Mesothelial cell of epicardium (in vitro differentiated cells): Measurements from ENCODE around the gene TPST1. TPM values are rescaled to one million over a fixed set of nuclear protein-coding genes. Genes with fewer than 3 reads are reported as not detected.

ENCODE experiments used
- DNase-seq, 2 experiments: peaks; one replicate each; pipeline ENCODE4 v3.0.0; 2021; ENCODE audit warnings: low spot score in 2 of 2; ENCODE audit not compliant: unreplicated experiment in 2 of 2
- H3K27ac Mint-ChIP-seq: 2 replicates; pipeline ENCODE4 v1.8.0; 2021; ENCODE audit warnings: mixed read lengths
- H3K27me3 Mint-ChIP-seq: 2 replicates; pipeline ENCODE4 v1.8.0; 2021; ENCODE audit warnings: low read depth, mixed read lengths
- H3K36me3 Mint-ChIP-seq: 2 replicates; pipeline ENCODE4 v1.8.0; 2021; ENCODE audit warnings: mixed read lengths
- H3K4me1 Mint-ChIP-seq: 2 replicates; pipeline ENCODE4 v1.8.0; 2021; ENCODE audit warnings: mixed read lengths
- H3K4me3 Mint-ChIP-seq: 2 replicates; pipeline ENCODE4 v1.8.0; 2021; ENCODE audit warnings: mild to moderate bottlenecking, moderate library complexity, mixed read lengths
- H3K9me3 Mint-ChIP-seq: 2 replicates; pipeline ENCODE4 v1.8.0; 2021; ENCODE audit warnings: mixed read lengths
- total RNA-seq: library from RNA; stranded (reverse); gene quantifications from 3 replicates; pipeline ENCODE4 v1.2.1, GENCODE V29; 2021
- TF ChIP-seq, protein P1 (sequence below): fragments of 200-600 bp; sonication (generic); IDR thresholded peaks from one replicate; pipeline ENCODE4 v1.5.0; 2021; ENCODE audit warnings: antibody characterized with exemption; ENCODE audit not compliant: unreplicated experiment

Gene TPST1
- total RNA-seq, 1 donor from 2014 or later = 37.7 TPM

DNA sequence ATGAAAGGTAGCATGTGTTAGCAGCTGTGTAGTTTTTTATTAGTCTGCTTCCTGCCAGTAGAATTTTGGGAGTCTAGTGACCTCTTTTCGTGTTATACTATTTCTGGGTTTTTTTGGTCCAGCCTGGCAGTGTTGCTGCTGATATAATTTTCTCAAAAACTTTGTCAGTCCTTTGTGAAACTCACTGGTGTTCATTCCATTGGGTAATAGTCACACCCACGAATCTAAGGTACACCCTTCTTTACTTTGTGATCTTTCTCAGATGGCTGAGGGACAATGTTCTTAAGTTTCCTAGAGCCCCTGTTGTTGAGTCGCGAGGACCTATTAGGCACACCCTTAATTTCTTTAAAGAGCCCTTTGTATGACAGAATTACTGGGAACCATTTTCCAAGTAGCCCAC, 52.3 kb downstream of the TPST1 start:
- DNase-seq = no peak
- no peaks in the 10 kb centered on the region for H3K27me3 Mint-ChIP-seq
- H3K27ac Mint-ChIP-seq = no peak overlapping the region
- H3K36me3 Mint-ChIP-seq = peaks cover 2% of the 10 kb centered on the region
- TF ChIP-seq, protein P1, sequence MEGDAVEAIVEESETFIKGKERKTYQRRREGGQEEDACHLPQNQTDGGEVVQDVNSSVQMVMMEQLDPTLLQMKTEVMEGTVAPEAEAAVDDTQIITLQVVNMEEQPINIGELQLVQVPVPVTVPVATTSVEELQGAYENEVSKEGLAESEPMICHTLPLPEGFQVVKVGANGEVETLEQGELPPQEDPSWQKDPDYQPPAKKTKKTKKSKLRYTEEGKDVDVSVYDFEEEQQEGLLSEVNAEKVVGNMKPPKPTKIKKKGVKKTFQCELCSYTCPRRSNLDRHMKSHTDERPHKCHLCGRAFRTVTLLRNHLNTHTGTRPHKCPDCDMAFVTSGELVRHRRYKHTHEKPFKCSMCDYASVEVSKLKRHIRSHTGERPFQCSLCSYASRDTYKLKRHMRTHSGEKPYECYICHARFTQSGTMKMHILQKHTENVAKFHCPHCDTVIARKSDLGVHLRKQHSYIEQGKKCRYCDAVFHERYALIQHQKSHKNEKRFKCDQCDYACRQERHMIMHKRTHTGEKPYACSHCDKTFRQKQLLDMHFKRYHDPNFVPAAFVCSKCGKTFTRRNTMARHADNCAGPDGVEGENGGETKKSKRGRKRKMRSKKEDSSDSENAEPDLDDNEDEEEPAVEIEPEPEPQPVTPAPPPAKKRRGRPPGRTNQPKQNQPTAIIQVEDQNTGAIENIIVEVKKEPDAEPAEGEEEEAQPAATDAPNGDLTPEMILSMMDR = no peak
- H3K9me3 Mint-ChIP-seq = no peaks in the 10 kb centered on the region
- no peaks in the 10 kb centered on the region for H3K4me1 Mint-ChIP-seq
- H3K4me3 Mint-ChIP-seq = no peak overlapping the region

DNA sequence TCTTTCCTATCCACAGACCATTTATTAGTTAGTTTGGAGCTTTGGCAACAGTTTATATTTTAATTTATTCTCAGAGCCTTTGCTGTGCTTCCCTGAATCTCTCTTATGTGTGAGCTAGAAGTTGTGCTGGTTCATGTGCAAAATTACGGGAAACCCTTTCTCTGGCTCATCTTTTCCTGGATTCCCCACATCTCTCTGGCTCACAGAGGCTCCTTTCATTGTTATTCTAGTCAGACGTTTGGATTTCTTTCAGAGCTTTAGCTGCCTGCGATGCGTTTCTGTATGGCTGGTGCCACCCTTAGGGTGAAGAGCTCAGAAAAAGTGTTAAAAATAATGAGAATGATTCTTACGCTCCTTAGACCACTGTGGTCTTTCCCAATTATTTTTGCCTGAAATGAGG, 53.3 kb downstream of the TPST1 start:
- Mint-ChIP-seq H3K27ac (no peak overlapping the region), H3K9me3 (peaks cover 3% of the 10 kb centered on the region), H3K4me1 (no peaks in the 10 kb centered on the region), H3K4me3 (no peak overlapping the region), H3K36me3 (peaks cover 4% of the 10 kb centered on the region), H3K27me3 (no peaks in the 10 kb centered on the region)
- no peak for DNase-seq
- TF ChIP-seq, protein P1 = no peak

DNA sequence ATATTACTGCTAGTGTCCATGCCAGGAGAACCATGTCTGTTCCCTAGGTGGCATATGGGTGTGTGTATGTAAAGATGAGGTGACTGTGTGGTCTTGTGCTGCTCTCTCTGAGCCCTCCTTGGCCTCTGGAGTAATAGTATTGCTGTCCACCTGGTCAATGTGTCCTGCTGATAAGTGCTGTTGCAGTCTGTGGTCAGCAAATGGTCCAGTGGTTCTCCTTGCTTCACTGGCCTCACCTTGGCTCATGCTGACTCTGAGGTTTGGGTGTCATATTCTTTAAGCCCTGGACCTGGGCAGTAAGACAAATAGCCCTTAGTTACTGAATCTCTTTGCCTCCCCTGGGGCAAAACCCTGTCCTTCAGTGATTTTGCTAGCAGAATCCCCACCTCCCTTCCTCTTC, 56.8 kb downstream of the TPST1 start:
- Mint-ChIP-seq H3K4me1 (no peaks in the 10 kb centered on the region), H3K27me3 (no peaks in the 10 kb centered on the region), H3K27ac (no peak overlapping the region), H3K9me3 (peaks cover 33% of the 10 kb centered on the region), H3K4me3 (no peak overlapping the region), H3K36me3 (peaks cover 31% of the 10 kb centered on the region)
- no peak for DNase-seq
- TF ChIP-seq, protein P1 = no peak

DNA sequence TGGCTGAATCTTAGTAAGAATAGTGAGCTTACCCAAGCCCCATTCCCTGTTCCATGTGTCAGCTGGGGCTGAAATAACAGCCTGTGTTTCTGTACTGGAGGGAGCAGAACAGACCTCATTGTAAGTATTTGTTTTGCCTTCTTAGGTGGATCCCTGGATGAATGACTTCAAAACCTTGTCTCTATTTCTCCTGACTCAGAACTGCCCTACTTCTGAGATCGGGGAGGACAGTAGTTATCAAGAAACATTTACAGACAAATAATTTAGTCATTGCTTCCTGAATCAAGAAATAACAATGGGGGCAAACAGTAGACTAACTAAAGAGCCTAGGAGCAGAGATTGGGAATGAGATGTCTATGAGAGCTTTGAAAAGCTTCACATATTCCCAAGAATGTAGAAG, 58.8 kb downstream of the TPST1 start:
- H3K36me3 Mint-ChIP-seq = peaks cover 37% of the 10 kb centered on the region
- H3K4me1 Mint-ChIP-seq = no peaks in the 10 kb centered on the region
- TF ChIP-seq, protein P1 = no peak

DNA sequence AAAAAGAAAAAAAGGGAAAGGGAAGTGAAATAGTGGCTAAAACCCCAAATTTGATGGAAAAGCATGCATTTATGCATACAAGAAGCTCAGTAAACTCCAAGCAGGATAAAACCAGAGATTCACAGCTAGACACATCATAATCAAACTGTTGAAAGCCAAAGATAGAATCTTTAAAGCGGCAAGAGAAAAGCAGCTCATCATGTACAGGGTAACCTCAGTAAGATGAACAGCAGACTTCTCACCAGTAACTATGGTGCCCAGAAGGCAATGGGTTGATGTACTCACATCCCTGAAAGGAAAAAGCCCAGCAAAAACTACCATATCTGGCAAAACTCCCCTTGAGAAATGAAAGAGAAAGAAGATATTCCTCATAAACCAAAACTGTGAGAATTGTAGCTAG, 60.4 kb downstream of the TPST1 start:
- TF ChIP-seq, protein P1 = no peak
- H3K27me3 Mint-ChIP-seq = no peaks in the 10 kb centered on the region
- H3K4me1 Mint-ChIP-seq = no peaks in the 10 kb centered on the region

More for the DNA sequence above, 58.8 kb downstream of the TPST1 start:
- Mint-ChIP-seq H3K27me3 (no peaks in the 10 kb centered on the region), H3K4me3 (no peak overlapping the region), H3K27ac (no peak overlapping the region), H3K9me3 (peaks cover 43% of the 10 kb centered on the region)
- no peak for DNase-seq

DNA sequence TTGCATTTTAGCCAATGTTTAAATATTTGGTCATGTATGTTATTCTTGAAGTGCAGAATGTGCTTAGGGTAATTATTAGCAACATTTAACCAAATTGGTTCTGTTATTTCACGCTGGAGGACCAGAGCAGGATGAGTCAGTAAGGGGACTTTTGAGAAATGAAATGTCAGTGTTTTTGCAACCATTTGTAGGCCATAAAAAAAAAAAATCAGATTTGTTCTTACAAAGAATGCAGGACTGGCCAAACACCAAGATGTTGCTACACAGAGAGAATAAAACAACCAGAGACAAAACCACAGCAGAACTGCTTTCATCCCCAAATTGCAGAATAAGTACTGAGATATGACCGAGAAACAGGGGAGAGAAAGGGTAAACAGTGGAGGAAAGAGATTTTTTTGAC, 62.1 kb downstream of the TPST1 start:
- Mint-ChIP-seq H3K27ac (no peak overlapping the region), H3K27me3 (no peaks in the 10 kb centered on the region), H3K4me1 (no peaks in the 10 kb centered on the region), H3K36me3 (peaks cover 42% of the 10 kb centered on the region), H3K4me3 (no peak overlapping the region), H3K9me3 (peaks cover 48% of the 10 kb centered on the region)
- DNase-seq = no peak
- TF ChIP-seq, protein P1 = no peak

More for the DNA sequence above, 60.4 kb downstream of the TPST1 start:
- Mint-ChIP-seq H3K27ac (no peak overlapping the region), H3K9me3 (peaks cover 43% of the 10 kb centered on the region), H3K36me3 (peaks cover 37% of the 10 kb centered on the region), H3K4me3 (no peak overlapping the region)
- no peak for DNase-seq
